ENCODE data around the gene HSD11B1L.
A peak's percentile ranks its signal among the peaks of the same experiment; 100 is the strongest.
"Not testable (repeated sequence)": the region's sequence is repeated elsewhere in the genome, so short reads cannot be mapped to it uniquely, and the experiment has no call there.

HSD11B1L gene

DNA sequence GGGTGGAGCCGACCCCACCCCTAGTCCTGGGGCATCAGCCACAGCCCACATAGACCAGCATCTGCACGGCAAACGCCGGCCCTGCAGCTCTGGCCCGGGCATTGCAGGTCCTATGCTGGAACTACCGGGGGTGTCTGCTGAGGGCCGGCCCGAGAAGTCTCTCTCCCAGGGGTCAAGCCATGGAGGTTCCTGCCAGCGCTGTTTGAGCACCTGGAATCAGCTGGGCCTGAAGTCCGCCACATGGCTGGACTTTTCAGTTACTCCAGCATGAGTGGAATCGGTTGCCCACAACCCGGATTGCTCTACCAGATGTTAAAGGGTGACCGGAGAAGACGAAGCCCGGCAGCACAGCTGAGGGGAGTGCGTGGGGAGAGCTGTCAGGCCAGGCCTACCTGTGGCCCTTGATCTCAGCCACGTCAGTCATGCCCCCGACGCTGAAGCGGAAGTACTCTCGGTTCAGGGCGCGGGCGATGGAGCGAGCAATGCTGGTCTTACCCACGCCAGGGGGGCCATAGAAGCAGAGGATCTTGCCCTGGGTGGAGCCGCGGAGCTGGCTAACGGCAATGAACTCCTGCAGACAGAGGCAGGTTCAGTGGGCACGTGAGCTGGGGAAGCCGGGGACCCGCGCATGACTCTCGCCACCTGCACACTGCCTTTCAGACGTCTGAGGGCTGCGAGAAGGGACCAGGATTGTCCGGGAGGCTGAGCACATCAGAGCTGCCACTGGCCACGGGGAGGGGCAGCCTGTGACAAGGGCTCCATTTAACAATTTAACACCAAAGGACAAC is 18.0 kb downstream of the HSD11B1L start:
- DNase-seq (ENCODE audit: low spot score): no peak

GRCh38 chr19:5700455-5701092 is 19.7 kb downstream of the HSD11B1L start:
- DNase-seq (ENCODE audit: low spot score): no peak

DNA sequence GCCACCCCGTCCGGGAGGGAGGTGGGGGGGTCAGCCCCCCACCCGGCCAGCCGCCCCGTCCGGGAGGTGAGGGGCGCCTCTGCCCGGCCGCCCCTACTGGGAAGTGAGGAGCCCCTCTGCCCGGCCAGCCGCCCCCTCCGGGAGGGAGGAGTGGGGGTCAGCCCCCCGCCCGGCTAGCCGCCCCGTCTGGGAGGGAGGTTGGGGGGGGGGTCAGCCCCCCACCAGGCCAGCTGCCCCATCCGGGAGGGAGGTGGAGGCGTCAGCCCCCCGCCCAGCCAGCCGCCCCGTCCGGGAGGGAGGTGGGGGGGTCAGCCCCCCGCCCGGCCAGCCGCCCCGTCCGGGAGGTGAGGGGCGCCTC is 21.2 kb downstream of the HSD11B1L start:
- DNase-seq (ENCODE audit: low spot score): not testable (repeated sequence)

DNA sequence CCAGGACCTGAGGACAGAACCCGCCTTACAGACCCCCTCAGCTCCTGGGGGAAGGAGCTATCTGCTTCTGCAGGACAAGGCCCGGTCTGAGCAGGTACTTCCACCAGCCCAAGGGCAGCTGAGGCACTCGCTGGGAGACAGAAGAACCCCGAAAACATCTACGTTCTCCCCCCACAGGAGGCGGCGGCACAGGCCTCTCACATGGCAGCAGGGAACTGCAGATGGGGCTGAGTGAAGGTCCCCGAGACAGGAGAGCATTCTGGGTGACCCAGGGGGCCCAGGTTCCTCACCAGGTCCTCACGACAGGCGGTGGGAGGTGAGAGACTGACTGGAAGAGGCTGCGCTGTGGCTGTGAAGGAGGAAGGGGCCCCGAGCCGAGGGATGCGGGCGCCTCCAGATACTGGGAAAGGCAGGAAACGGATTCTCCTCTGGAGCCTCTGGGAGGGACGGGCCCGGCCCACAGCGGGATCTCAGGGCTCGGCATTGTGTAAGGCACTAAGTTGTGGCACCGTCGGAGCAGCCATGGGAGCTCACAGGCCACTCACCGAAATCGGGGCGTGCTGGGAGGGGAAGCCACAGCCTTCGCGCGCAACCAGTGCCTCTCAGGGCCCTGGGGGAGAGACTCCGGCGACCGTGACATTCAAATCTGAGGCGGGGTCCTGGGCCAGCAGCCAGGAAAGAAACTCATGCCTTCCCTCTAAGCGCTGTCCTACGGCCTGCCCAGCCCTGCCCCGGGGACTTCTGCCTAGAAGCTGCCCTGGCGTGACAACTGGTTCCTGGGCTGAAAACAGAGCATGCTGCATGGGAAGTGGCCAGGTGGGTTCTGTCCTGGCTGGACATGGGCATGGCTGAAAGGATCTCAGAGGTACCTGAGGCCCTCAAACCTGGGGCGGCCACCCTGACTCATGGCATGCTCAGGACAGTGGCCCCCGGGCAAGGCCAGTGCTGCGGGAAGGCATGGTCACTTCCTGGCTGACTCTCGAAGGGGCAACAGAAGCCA is 23.3 kb downstream of the HSD11B1L start:
- no peak for DNase-seq (ENCODE audit: low spot score)

- no peak for DNase-seq (ENCODE audit: low spot score)
Measured at GRCh38 chr19:5705552-5705951, 24.7 kb downstream of the HSD11B1L start.

DNA sequence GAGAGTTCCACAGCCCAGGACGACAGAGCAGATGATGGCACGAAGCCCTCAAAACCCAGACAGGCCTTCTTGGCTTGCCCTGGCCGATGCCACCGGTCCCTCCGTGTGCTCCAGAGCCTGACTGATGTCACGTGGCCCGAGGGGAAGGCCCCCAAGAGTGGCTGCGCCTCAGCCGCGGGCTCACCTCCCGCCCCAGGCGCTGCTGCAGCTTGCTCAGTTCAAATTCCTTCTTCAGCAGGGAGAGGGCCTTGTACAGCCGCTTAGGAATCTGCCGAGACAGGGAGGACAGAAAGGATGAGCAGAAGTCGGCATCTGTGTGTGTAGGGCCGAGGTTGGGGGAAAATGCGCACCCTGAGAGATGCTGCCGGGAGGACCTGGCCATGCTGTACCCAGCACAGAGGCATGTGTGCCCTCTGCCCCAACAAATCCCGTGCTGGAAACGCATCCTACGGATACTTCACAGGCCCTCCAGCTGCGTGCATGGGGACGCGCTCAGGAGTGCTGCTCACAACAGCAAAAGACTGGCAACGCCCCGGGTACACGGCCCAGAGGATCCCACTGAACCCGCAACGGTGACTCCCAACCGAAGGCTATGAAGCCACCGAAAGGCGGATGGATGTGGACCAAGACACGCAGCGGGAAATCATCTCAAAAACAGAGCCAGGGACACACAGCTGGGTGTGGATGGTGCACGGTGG is 26.2 kb downstream of the HSD11B1L start:
- no peak for DNase-seq (ENCODE audit: low spot score)

GRCh38 chr19:5707576-5708575 is 27.0 kb downstream of the HSD11B1L start:
- no peak for DNase-seq (ENCODE audit: low spot score)

GRCh38 chr19:5711025-5711424 is 30.2 kb downstream of the HSD11B1L start:
- no peak for DNase-seq (ENCODE audit: low spot score)

DNA sequence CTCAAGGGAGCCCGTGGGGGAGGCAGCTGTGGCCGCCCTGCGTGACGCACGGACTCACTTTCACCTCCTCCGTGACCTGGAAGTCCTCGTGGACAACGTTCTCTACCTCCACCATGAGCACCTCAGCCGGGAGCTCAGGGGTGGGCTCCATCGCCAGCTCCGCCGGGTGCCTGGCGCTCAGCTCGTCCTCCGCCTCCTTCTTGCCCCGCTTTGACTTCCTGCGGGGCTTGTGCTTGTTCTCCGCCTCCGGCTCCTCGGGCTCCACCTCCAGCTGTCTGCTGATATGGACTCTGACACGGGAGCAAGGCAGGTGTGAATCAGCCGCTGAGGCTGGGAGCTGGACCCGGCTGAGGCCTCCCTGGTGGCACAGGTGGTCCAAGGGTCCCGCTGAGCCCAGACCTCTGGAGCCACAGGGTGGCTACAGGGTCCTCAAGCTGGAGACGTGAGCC is 30.9 kb downstream of the HSD11B1L start:
- DNase-seq (ENCODE audit: low spot score): no peak

DNA sequence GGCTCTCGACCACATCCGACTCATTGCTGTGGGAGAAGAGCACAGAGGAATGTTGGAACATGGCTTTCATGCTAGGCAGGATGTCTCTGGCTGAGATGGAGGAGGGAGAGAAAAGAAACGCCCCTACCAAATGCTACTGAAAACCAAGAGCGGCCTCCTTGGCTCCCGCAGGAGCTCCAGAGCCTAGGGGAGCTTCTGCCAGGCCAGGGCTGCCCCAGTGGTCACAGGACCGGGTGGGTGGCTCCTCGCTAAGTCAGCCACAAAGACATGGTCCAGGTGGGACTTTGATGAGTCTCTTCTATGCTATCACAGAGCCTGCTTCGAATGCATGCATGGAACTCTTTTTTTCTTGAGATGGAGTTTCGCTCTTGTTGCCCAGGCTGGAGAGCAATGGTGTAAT is 32.4 kb downstream of the HSD11B1L start:
- DNase-seq (ENCODE audit: low spot score): no peak

GRCh38 chr19:5714816-5715215 is 34.0 kb downstream of the HSD11B1L start:
- no peak for DNase-seq (ENCODE audit: low spot score)

DNA sequence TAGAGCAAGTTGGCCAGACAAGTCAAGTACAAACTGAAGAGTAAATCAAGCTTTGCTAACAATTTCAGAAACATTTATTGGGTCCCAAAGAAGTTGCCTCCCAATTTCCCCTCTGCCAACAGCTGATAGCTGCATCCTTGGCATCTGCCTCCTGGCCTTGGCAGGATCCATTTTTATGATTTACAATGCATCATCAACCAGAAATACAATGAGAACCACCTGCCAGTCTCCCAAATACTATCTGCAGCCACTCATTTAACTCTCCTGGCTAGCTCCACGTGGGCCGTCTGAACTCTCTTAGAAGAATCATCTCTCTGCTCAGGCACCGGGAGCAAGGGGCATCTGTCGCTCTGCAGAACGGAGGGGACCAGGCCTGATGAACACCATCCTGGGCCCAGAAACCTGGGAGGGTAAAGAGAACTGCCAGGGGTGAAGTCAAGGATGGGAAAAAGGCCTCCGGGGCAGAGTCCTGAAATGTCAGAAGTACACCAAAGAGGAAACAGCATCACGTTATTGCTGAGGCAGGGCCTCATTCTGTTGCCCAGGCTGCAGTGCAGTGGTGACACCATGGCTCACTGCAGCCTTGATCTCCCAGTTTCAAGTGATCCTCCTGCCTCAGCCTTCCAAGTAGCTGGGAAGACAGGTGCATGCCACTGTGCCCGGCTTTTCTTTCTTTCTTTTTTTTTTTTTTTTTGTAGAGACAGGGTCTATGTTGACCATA is 36.5 kb downstream of the HSD11B1L start:
- no peak for DNase-seq (ENCODE audit: low spot score)

GRCh38 chr19:5718037-5718578 is 37.3 kb downstream of the HSD11B1L start:
- no peak for DNase-seq (ENCODE audit: low spot score)

- DNase-seq (ENCODE audit: low spot score): no peak
Measured at GRCh38 chr19:5718579-5719273, 37.9 kb downstream of the HSD11B1L start.

DNA sequence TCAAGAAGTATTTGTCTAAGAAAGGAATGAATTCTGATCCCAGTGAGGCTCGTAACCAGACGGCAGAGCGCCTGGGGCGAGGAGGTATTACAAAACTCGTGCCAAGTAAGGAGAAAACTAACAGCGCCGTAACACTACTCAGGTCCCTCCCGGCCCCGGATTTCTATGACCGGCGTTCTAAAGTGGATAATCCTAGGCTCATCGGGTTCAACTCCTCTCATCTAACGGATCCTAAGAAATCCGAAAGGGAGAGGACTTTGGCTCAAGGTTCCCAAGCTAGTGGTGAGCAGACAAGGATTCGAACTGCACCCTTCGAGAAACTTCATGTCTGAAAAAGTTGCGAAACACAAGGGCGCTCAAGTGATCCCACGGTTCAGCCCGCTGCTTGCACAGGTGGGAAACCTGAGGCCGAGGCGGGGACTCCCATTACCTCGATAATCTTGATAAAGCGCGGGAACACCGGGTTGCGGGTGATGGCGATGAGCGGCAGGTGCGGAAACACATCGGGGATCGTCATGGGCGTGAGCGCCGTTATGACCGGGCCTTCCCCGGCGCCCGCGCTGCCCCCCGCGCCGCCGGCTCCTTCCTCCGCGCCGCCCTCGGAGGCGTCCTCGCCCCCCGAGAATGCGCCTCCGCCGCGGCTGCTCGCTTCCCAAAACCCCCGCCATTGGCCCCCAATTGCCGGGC is 38.6 kb downstream of the HSD11B1L start:
- peak; percentile 16 for DNase-seq (ENCODE audit: low spot score)

- peak; percentile 98 for DNase-seq (ENCODE audit: low spot score)
Measured at GRCh38 chr19:5719961-5720790, 39.3 kb downstream of the HSD11B1L start, which contains the start of the genes CATSPERD and LONP1. TSS of gene CATSPERD (plus strand) at chr19:5720637. CDS start at chr19:5720738, 101 bp downstream. TSS of gene LONP1 (minus strand) at chr19:5720146. CDS start at chr19:5720132, 14 bp downstream.

DNA sequence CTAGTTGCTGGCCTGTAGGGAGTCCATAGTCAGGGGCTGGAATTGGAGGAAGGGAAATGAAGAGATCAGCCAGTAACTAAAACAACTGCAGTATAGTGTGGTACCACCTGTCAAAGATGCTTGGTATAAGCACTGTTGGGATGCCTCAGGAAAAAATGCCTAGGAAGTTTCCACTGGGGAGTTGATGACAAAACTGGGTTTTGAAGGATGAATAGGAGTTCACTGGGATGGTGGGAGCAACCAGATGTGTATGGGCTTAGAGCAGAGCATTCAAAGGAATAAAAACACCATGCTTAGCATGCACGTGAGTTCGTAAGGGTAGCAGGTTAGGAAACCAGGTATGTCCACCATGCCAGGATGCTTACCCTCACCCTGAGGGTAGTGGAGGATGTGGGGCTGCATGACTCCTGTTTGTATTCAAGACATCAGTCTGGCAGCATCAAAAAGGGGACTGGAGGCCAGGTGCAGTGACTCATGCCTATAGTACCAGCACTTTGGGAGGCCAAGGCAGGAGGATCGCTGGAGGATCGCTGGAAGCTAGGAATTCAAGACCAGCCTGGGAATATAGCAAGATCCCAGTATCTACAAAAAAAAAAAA is 46.7 kb downstream of the HSD11B1L start:
- no peak for DNase-seq (ENCODE audit: low spot score)
